Measurements from ENCODE around the gene LPP. TPM values are rescaled to one million over a fixed set of nuclear protein-coding genes. Genes with fewer than 3 reads are reported as not detected.

The LPP gene
- total and polyA plus RNA-seq, 9 of the 15 experiments (the other 6 are each of a cell fraction or from before 2014, with no cell fraction given) = 0.07 to 0.18 TPM; not detected in 7

DNA sequence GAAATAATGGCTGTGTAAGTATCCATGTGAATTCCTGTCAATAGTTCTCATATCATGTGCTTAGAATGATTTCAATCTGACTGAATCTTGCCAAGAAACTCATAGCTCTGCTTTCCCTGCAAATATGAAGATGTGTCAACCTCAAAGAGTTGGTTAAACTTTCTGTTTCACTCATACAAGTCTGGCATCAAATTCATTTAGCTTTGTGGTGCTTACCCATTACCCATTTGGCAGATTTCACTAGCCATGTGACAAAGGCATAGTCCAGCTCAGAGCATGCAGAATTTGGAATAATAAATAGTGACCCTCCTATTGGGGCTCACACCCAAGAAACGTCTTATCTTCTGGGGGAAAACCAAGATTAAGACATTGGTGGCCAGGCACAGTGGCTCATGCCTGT is 761.2 kb downstream of the LPP start:
- no peak overlapping the region for H3K4me2 ChIP-seq (ENCODE audit: insufficient read depth, low read length)
- no TSS peak for BruUV-seq (replicated peaks)
- DNase-seq (ENCODE audit: extremely low read depth in 1 of 4, low spot score in 3 of 4) = no peak
- H3K36me3 ChIP-seq (ENCODE audit: control insufficient read depth, insufficient read depth, low read length) = no peaks in the 10 kb centered on the region
- CTCF ChIA-PET (ENCODE audit: low intra/inter-chr PET ratio) = interaction anchor here (0.6 kb wide), 1 partner anchor 1172 kb away, joined by 4 read pairs; no protein-coding TSS in a partner anchor
- no peak overlapping the region for H3K9ac ChIP-seq (ENCODE audit: insufficient read depth in 1 of 2, low read depth in 2 of 2, low read length in 2 of 2)
- H3K27ac ChIP-seq (ENCODE audit: extremely low read depth, low read depth, low read length) = no peak overlapping the region
- TF ChIP-seq SMC3 (conservative IDR thresholded peaks at IDR 0.05; ENCODE audit: insufficient read depth, low read depth, low read length) (no peak), BDP1 (IDR thresholded peaks at IDR 0.05; ENCODE audit: insufficient read depth, insufficient read length) (no peak), RFX7 (CRISPR knock-in tag; IDR thresholded peaks at IDR 0.05) (no peak), POLR2AphosphoS2 (IDR thresholded peaks at IDR 0.05; ENCODE audit: low read length) (no peak), ZNF778 (CRISPR knock-in tag; IDR thresholded peaks at IDR 0.05) (no peak), POU5F1 (IDR thresholded peaks at IDR 0.05; ENCODE audit: borderline replicate concordance, low read depth, low read length, partially characterized antibody) (no peak), TGIF2 (CRISPR knock-in tag; IDR thresholded peaks at IDR 0.05) (no peak), ZC3H11A (IDR thresholded peaks at IDR 0.05; ENCODE audit: low read depth, low read length) (no peak), HNRNPL (IDR thresholded peaks at IDR 0.05; ENCODE audit: low read depth, low read length) (no peak), PHB (CRISPR knock-in tag; IDR thresholded peaks at IDR 0.05) (no peak)
- TF ChIP-seq, protein P1, sequence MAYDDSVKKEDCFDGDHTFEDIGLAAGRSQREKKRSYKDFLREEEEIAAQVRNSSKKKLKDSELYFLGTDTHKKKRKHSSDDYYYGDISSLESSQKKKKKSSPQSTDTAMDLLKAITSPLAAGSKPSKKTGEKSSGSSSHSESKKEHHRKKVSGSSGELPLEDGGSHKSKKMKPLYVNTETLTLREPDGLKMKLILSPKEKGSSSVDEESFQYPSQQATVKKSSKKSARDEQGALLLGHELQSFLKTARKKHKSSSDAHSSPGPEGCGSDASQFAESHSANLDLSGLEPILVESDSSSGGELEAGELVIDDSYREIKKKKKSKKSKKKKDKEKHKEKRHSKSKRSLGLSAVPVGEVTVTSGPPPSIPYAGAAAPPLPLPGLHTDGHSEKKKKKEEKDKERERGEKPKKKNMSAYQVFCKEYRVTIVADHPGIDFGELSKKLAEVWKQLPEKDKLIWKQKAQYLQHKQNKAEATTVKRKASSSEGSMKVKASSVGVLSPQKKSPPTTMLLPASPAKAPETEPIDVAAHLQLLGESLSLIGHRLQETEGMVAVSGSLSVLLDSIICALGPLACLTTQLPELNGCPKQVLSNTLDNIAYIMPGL (CRISPR knock-in tag; IDR thresholded peaks at IDR 0.05) = no peak
- H3K9me1 ChIP-seq (ENCODE audit: control insufficient read depth, insufficient read depth, low read length) = no peaks in the 10 kb centered on the region
- H3K4me1 ChIP-seq (replicated peaks in 1 of 2; ENCODE audit: control insufficient read depth in 2 of 2, insufficient read depth in 2 of 2, low read length in 2 of 2) = no peaks in the 10 kb centered on the region
- H2AFZ ChIP-seq (ENCODE audit: low read depth, low read length) = no peak overlapping the region
- in situ Hi-C loops (cut with MboI) (no loop called here), intact Hi-C loops (cut with micrococcal nuclease) (no loop called here)
- WGBS (ENCODE audit: insufficient coverage, low coverage, missing lambda C conversion rate) = 0% methylated on average over 1 of the region's 1 CpG
- no peak for ATAC-seq
- FAIRE-seq = no peak
- H3K9me3 ChIP-seq (replicated peaks; ENCODE audit: control insufficient read depth, insufficient read depth, low read depth, low read length) = no peaks in the 10 kb centered on the region; the same call in 1 of the 2 replicates
- POLR2A ChIA-PET = no interaction called here
- no peaks in the 10 kb centered on the region for H3K27me3 ChIP-seq (ENCODE audit: control insufficient read depth in 2 of 2, insufficient read depth in 2 of 2, low read length in 2 of 2)
- no peak overlapping the region for H3K4me3 ChIP-seq
- no peaks in the 10 kb centered on the region for H4K20me1 ChIP-seq (replicated peaks; ENCODE audit: control insufficient read depth, insufficient read depth, low read length)
- H3K79me2 ChIP-seq (ENCODE audit: control insufficient read depth, insufficient read depth, low read length) = no peaks in the 10 kb centered on the region

Measured in K562 (cell line).